Mucosa of descending colon (tissue), 3 donors: ENCODE data around the gene CCR9. TPM values are rescaled to one million over a fixed set of nuclear protein-coding genes. Genes with fewer than 3 reads are reported as not detected.

Experiments
- ATAC-seq: fragments of 200-7000 bp; cut with Tn5 transposase; one replicate; pipeline ENCODE4 v1.9.1; 2020; ENCODE audit warnings: mild to moderate bottlenecking, moderate library complexity
- DNase-seq, 3 donors: peaks; one replicate each; pipeline ENCODE4 v3.0.0-alpha.2; 2020
- H3K36me3 ChIP-seq: fragments of 200-600 bp; one replicate; pipeline ENCODE4 v1.8.0; 2021; ENCODE audit warnings: low read depth, mild to moderate bottlenecking
- H3K4me1 ChIP-seq: fragments of 200-600 bp; one replicate; pipeline ENCODE4 v1.8.0; 2021; ENCODE audit warnings: low read depth, mild to moderate bottlenecking
- H3K4me3 ChIP-seq: fragments of 200-600 bp; one replicate; pipeline ENCODE4 v1.8.0; 2021; ENCODE audit warnings: mild to moderate bottlenecking
- H3K9me3 ChIP-seq: fragments of 200-600 bp; one replicate; pipeline ENCODE4 v1.8.0; 2021; ENCODE audit warnings: mild to moderate bottlenecking
- intact Hi-C, 2 donors: fragments of 100-400 bp; cut with DNase I in 1 of 2; cut with micrococcal nuclease in 1 of 2; formaldehyde crosslinking; loops; one replicate each; pipeline versions ENCODE4 v1.11.0 to v1.11.1; 2022; cut with DNase I, micrococcal nuclease
- total RNA-seq, 3 donors: library from RNA; stranded (reverse); fragmentation: NEBNext Ultra II Directional in 2 of 3; extraction: Animal tissue kit (Norgen Biotek cat#: 25700) in 2 of 3; gene quantifications; one replicate each; pipeline versions ENCODE4 v1.2.1 to v1.2.4, GENCODE V29; 2021 to 2023
- TF ChIP-seq, protein P1 (sequence below): fragments of 200-600 bp; IDR thresholded peaks from one replicate; pipeline ENCODE4 v1.8.0; 2022; ENCODE audit warnings: antibody characterized with exemption, mild to moderate bottlenecking
- donor health status: DM: no; HTN: no; CAD: no; lungs with moderate emphysema.
- donor health status: DM: no; HTN: no; CAD: no.
- donor health status: DM: no; HTN: yes; CAD: no.

CCR9 gene
- total RNA-seq, 3 donors from 2014 or later: 0.12 to 0.22 TPM; not detected in 1

DNA sequence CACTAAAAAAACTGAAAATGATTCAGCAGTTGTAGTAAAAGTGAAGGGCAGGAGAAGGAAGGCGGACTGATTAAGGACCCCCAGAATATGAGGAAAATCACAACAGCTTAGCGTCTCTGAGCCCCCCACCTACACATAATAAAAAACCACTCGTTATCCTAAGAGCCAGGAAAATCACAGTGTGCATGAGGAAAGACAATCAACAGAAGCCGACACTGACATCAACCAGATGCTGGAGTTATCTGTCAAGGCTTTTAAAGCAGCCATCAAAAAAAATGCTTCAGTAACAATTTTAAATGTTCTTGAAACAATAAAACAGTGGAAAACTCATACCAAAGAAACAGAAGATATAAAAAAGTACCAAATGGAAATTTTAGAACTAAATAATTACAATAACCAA is 47.2 kb downstream of the CCR9 start:
- TF ChIP-seq, protein P1, sequence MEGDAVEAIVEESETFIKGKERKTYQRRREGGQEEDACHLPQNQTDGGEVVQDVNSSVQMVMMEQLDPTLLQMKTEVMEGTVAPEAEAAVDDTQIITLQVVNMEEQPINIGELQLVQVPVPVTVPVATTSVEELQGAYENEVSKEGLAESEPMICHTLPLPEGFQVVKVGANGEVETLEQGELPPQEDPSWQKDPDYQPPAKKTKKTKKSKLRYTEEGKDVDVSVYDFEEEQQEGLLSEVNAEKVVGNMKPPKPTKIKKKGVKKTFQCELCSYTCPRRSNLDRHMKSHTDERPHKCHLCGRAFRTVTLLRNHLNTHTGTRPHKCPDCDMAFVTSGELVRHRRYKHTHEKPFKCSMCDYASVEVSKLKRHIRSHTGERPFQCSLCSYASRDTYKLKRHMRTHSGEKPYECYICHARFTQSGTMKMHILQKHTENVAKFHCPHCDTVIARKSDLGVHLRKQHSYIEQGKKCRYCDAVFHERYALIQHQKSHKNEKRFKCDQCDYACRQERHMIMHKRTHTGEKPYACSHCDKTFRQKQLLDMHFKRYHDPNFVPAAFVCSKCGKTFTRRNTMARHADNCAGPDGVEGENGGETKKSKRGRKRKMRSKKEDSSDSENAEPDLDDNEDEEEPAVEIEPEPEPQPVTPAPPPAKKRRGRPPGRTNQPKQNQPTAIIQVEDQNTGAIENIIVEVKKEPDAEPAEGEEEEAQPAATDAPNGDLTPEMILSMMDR: no peak
- no peaks in the 10 kb centered on the region for H3K4me1 ChIP-seq
- H3K4me3 ChIP-seq: no peak overlapping the region
- no peak for DNase-seq
- no peaks in the 10 kb centered on the region for H3K9me3 ChIP-seq
- no peak for ATAC-seq
- intact Hi-C loops: loop anchor here in 1 of 2 donors (10.0 kb wide), 1 partner anchor 441 kb away; the partner anchor contains the start of gene CCR5
- H3K36me3 ChIP-seq: peaks cover 7% of the 10 kb centered on the region

DNA sequence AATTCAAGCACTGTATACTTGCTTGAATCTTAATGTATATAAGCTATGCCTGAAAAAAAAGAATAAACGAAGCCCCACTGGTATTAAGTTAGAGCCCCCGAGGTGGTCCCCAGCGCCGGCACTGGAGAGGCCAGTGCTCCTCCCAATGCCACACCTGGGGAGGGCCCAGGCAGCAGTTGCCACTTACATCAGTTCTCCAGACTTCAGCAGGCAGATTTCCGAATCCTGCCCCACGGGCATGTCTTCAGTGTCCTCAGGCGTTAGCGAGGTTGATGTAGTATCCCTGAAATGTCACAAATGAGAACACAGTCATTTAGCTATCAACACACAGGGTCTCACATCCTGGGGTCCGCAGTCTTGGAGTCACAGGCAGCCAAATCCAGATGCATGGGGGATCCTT is 49.9 kb downstream of the CCR9 start:
- TF ChIP-seq, protein P1: no peak
- no peaks in the 10 kb centered on the region for H3K9me3 ChIP-seq
- H3K36me3 ChIP-seq: peaks cover 7% of the 10 kb centered on the region
- H3K4me1 ChIP-seq: peaks cover 7% of the 10 kb centered on the region
- ATAC-seq (no peak), DNase-seq (no peak)
- intact Hi-C loops: loop anchor here in 1 of 2 donors (10.0 kb wide), 1 partner anchor 439 kb away; the partner anchor contains the start of gene CCR5
- no peak overlapping the region for H3K4me3 ChIP-seq

DNA sequence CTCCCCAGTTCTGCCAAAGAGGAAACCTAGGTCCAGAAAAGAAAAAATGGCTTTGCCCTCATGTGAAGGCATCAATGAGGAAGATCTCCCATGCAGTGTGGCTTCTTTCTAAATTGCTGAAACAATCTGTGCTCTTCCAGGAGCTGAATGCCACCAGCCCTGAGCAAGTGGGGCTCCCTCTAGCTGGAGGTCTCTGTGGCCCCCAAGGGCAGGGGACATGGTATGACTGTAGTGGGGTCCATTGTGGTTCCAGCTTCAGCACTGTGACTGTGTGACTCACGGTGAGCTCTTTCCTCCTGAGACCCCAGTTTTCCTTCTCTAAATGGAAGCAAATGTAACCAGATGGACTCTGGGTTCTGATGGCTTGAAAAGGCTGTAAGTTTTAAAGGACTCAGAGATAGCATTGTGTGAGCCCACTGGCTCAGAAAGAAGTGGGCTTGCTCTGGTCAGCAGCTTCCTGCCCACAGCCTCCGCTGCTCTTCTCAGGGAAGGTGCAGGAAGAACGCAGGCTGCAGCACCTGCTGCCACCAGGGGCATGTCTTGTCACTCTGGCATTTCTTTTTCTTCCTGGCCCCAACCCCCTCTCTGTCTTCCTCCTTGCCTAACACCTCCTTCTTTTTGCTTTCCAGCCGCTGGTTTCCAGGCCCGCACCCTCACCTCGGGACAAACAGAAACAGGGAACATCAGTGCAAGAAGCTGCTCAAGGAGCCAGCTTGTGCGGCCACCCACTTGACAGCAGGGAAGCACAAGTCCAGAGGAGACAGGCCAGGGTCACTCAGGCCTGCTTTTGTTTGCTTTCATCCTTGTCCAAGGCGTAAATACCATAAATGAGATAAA is 51.1 kb downstream of the CCR9 start:
- Histone ChIP-seq H3K36me3 (peaks cover 4% of the 10 kb centered on the region), H3K4me3 (no peak overlapping the region), H3K9me3 (no peaks in the 10 kb centered on the region), H3K4me1 (peaks cover 11% of the 10 kb centered on the region)
- intact Hi-C loops: loop anchor here in 1 of 2 donors (2.0 to 10.0 kb wide), 2 partner anchors 141 to 437 kb away; partner anchors contain the start of gene CCR5
- no peak for ATAC-seq
- TF ChIP-seq, protein P1: no peak
- no peak for DNase-seq

DNA sequence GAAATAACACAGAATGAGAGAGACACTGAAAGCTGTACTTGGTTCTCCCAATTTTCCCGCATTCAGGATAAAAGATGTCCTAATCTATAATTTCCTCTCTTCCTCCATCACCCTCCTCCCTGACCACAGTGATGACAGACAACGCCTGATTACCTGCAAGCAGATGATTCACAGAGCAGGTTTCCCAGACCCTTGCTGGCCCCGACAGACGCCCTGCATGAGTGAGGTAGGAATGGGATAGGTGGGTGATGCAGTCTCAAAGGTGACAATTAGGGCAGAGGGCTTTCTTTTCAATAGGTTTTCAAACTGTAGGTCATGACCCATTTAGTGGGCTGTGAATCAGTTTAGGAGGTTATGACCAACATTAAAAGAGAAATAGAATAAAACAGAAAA is 51.7 kb downstream of the CCR9 start:
- Histone ChIP-seq H3K36me3 (peaks cover 4% of the 10 kb centered on the region), H3K9me3 (no peaks in the 10 kb centered on the region), H3K4me1 (peaks cover 12% of the 10 kb centered on the region), H3K4me3 (no peak overlapping the region)
- TF ChIP-seq, protein P1: no peak
- DNase-seq (no peak), ATAC-seq (no peak)
- intact Hi-C loops: loop anchor here in 1 of 2 donors (2.0 to 10.0 kb wide), 2 partner anchors 141 to 437 kb away; partner anchors contain the start of gene CCR5

DNA sequence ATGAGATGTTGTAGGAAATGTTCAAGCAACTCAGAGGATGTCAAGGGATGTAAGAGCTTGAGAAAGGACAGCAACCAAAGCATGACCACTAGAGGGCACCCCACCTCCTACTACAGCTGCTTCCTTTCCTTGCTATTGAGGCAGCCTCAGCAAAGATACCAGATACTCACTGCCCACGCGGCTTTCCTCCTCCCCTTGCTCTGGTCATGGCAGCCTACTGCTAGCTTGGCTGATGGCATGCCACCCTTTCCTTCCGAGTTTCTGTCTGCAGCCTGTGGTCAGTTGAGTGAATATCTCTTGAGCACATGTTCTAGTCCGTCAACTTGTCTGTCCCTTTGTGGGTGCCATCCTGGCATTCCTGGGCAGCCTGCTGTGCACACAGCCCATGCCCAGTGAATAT is 52.5 kb downstream of the CCR9 start:
- TF ChIP-seq, protein P1: peak; percentile 80

More for the DNA sequence above, 52.5 kb downstream of the CCR9 start:
- ATAC-seq (peak; percentile 91), DNase-seq (peak; percentile 65 to 97 (median 69))
- H3K4me1 ChIP-seq: peaks cover 12% of the 10 kb centered on the region
- intact Hi-C loops: loop anchor here in 1 of 2 donors (2.0 to 10.0 kb wide), 2 partner anchors 140 to 436 kb away; partner anchors contain the start of gene CCR5
- H3K9me3 ChIP-seq: no peaks in the 10 kb centered on the region
- H3K4me3 ChIP-seq: no peak overlapping the region
- H3K36me3 ChIP-seq: peaks cover under 1% of the 10 kb centered on the region
